NB4 (cell line): ENCODE measurements around the gene CNTNAP2.

Source experiments
- DNase-seq: peaks from one replicate; pipeline ENCODE4 v3.0.0; 2010; ENCODE audit warnings: low read depth
- H3K4me3 ChIP-seq: one replicate; pipeline ENCODE4 v1.5.1; 2011; ENCODE audit warnings: mild to moderate bottlenecking, low read depth, low read length, moderate library complexity
- CTCF ChIP-seq: IDR thresholded peaks from one replicate; pipeline ENCODE4 v1.5.1; 2012; ENCODE audit warnings: low read depth, low read length
- MAX ChIP-seq: IDR thresholded peaks from 2 replicates; pipeline ENCODE4 v1.6.1; 2011; ENCODE audit warnings: low read depth, low read length
- MYC ChIP-seq: IDR thresholded peaks from 2 replicates; pipeline ENCODE4 v1.6.1; 2011; ENCODE audit warnings: low read depth, low read length
- POLR2A ChIP-seq: IDR thresholded peaks from 2 replicates; pipeline ENCODE4 v1.6.1; 2011; ENCODE audit warnings: mild to moderate bottlenecking; ENCODE audit not compliant: insufficient read length; ENCODE audit errors: extremely low read depth

CNTNAP2 gene

DNA sequence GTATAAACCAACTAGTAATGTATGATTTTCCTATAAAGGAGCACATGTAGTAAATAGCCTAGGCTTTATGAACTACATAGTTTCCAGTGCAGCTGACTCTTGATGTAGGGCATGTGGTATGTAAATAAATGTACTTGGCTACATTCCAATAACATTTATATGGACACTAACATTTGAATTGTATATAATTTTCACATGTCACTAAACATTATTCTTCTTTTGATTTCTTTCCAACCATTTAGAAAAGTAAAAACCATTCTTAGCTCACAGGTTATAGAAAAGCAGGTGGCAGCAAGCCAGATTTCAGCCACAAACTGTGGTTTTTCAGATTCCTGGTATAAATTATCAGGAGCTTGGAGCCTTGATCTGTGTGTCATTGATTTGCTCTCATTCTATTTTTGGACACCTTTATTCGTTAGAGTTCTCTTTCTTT lies 1182.0 kb downstream of the CNTNAP2 start:
- TF ChIP-seq CTCF, result no peak
- no peak for TF ChIP-seq MAX
- no peak for TF ChIP-seq POLR2A
- no peak for TF ChIP-seq MYC
- no peak for DNase-seq
- H3K4me3 ChIP-seq, result no peak overlapping the region

GRCh38 chr7:147300293-147300692 lies 1183.7 kb downstream of the CNTNAP2 start:
- DNase-seq, result no peak
- TF ChIP-seq CTCF (no peak), MYC (no peak), POLR2A (no peak), MAX (no peak)
- no peak overlapping the region for H3K4me3 ChIP-seq

GRCh38 chr7:147304376-147304775 lies 1187.8 kb downstream of the CNTNAP2 start:
- no peak overlapping the region for H3K4me3 ChIP-seq

DNA sequence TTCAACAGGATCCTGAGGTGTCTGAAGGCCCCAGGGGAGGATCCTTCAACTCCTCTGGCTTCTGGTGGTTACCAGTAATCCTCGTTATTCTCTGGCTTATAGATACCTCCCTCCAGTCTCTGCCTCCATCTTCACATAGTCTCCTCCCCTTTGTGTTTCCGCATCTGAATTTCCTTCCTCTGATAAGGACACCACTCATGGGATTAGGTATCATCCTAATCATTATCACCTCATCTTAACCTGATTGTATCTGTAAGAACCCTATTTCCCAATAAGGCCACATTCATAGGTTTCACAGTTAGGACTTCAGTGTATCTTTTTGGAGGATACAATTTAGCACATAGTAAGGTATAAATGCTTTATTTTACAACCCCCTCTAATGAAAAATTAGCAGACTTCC lies 1189.2 kb downstream of the CNTNAP2 start:
- no peak for DNase-seq
- no peak for TF ChIP-seq CTCF
- TF ChIP-seq MYC, result no peak
- no peak for TF ChIP-seq MAX
- TF ChIP-seq POLR2A, result no peak

More at GRCh38 chr7:147304376-147304775, 1187.8 kb downstream of the CNTNAP2 start:
- DNase-seq, result no peak
- TF ChIP-seq CTCF, result no peak
- no peak for TF ChIP-seq MAX
- TF ChIP-seq POLR2A, result no peak
- no peak for TF ChIP-seq MYC

GRCh38 chr7:147308539-147308938 lies 1191.9 kb downstream of the CNTNAP2 start:
- TF ChIP-seq CTCF (no peak), POLR2A (no peak), MYC (no peak), MAX (no peak)
- DNase-seq, result no peak
- H3K4me3 ChIP-seq, result no peak overlapping the region

More for the DNA sequence above, 1189.2 kb downstream of the CNTNAP2 start:
- H3K4me3 ChIP-seq, result no peak overlapping the region
